Measurements from ENCODE around the gene MAP10. TPM values are rescaled to one million over a fixed set of nuclear protein-coding genes. Genes with fewer than 3 reads are reported as not detected.

MAP10 gene
- total and polyA plus RNA-seq, 10 of the 15 experiments (the other 5 are each of a cell fraction or from before 2014, with no cell fraction given), result 0.85 to 5.0 (median 4.3) TPM

DNA sequence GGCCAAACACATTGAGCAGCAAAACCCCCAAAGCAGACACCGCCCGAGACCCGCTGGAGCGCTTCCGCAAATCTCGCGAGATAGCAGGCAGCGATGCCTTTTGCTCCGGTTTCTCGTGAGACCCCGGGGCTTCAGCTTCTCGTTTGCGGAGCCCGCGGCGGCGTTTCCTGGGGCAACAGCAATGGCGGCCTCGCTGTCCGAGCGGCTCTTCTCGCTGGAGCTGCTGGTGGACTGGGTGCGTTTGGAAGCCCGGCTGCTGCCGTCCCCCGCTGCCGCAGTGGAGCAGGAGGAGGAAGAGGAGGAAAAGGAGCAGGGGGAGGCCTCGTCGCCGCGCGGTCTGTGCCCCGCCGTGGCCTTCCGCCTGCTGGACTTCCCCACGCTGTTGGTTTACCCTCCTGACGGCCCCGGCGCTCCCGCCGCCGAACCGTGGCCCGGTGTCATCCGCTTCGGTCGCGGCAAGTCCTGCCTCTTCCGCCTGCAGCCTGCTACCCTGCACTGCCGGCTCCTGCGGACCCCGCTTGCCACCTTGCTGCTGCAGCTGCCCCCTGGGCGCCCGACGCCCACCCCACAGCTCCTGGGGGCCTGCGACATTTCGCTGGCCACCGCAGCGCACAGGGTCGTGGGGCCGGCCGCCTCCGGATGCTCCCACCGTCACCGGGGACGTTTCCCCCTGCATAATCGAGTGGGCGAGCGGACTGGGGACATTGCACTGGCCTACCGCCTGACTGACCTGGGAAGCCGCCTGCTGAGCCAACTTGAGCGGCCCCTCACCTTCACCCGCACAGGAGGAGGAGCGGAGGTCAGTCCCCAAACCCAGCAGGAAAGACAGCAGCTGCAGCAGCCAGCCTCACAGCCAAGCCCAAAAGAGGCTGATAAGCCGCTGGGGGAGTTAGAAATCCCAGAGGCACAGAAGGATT, at the start of gene MAP10 (continued):
- TF ChIP-seq, protein P1, sequence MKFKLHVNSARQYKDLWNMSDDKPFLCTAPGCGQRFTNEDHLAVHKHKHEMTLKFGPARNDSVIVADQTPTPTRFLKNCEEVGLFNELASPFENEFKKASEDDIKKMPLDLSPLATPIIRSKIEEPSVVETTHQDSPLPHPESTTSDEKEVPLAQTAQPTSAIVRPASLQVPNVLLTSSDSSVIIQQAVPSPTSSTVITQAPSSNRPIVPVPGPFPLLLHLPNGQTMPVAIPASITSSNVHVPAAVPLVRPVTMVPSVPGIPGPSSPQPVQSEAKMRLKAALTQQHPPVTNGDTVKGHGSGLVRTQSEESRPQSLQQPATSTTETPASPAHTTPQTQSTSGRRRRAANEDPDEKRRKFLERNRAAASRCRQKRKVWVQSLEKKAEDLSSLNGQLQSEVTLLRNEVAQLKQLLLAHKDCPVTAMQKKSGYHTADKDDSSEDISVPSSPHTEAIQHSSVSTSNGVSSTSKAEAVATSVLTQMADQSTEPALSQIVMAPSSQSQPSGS (IDR thresholded peaks at IDR 0.05; ENCODE audit: low read length), result no peak
- TF ChIP-seq MXI1 (IDR thresholded peaks at IDR 0.05; ENCODE audit: low read depth, low read length) (peak; percentile 75), CHD2 (IDR thresholded peaks at IDR 0.05; ENCODE audit: borderline replicate concordance, low read depth, low read length) (peak; percentile 99), MEF2A (IDR thresholded peaks at IDR 0.05; ENCODE audit: insufficient read depth, low read depth, low read length) (0 out of 2 replicates have a peak, but pooled peaks have one; percentile 15), EZH2 (IDR thresholded peaks at IDR 0.05; ENCODE audit: borderline replicate concordance, control insufficient read depth, low read depth, low read length) (no peak), PAX8 (IDR thresholded peaks at IDR 0.05) (no peak), TCF7 (IDR thresholded peaks at IDR 0.05; ENCODE audit: borderline replicate concordance) (no peak), IRF4 (IDR thresholded peaks at IDR 0.05; ENCODE audit: low read depth, low read length) (no peak), SMAD1 (IDR thresholded peaks at IDR 0.05; ENCODE audit: low read depth, partially characterized antibody) (no peak), RBBP5 (conservative IDR thresholded peaks at IDR 0.05) (no peak), EP300 (IDR thresholded peaks at IDR 0.05; ENCODE audit: borderline replicate concordance in 1 of 2, control insufficient read depth in 1 of 2, low read depth in 2 of 2, low read length in 2 of 2) (no peak), SMARCA5 (IDR thresholded peaks at IDR 0.05) (peak; percentile 29; the same call in 1 of the 2 replicates), NR2C1 (IDR thresholded peaks at IDR 0.05) (no peak), RAD51 (IDR thresholded peaks at IDR 0.05) (no peak), ASH2L (IDR thresholded peaks at IDR 0.05; ENCODE audit: borderline replicate concordance, low read depth) (no peak), STAT3 (IDR thresholded peaks at IDR 0.05; ENCODE audit: low read depth, low read length) (no peak), BCL11A (IDR thresholded peaks at IDR 0.05; ENCODE audit: low read depth, low read length) (no peak), PML (IDR thresholded peaks at IDR 0.05; ENCODE audit: low read length) (0 out of 2 replicates have a peak, but pooled peaks have one; percentile 36), RELA (IDR thresholded peaks at IDR 0.05; ENCODE audit: borderline replicate concordance, partially characterized antibody) (no peak), ETV6 (conservative IDR thresholded peaks at IDR 0.05 in 1 of 2, IDR thresholded peaks at IDR 0.05 in 1 of 2; ENCODE audit: borderline replicate concordance in 1 of 2, low read depth in 1 of 2) (no peak)
- TF ChIP-seq, protein P2, sequence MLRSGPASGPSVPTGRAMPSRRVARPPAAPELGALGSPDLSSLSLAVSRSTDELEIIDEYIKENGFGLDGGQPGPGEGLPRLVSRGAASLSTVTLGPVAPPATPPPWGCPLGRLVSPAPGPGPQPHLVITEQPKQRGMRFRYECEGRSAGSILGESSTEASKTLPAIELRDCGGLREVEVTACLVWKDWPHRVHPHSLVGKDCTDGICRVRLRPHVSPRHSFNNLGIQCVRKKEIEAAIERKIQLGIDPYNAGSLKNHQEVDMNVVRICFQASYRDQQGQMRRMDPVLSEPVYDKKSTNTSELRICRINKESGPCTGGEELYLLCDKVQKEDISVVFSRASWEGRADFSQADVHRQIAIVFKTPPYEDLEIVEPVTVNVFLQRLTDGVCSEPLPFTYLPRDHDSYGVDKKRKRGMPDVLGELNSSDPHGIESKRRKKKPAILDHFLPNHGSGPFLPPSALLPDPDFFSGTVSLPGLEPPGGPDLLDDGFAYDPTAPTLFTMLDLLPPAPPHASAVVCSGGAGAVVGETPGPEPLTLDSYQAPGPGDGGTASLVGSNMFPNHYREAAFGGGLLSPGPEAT (IDR thresholded peaks at IDR 0.05; ENCODE audit: low read depth), result no peak
- TF ChIP-seq, protein P3, sequence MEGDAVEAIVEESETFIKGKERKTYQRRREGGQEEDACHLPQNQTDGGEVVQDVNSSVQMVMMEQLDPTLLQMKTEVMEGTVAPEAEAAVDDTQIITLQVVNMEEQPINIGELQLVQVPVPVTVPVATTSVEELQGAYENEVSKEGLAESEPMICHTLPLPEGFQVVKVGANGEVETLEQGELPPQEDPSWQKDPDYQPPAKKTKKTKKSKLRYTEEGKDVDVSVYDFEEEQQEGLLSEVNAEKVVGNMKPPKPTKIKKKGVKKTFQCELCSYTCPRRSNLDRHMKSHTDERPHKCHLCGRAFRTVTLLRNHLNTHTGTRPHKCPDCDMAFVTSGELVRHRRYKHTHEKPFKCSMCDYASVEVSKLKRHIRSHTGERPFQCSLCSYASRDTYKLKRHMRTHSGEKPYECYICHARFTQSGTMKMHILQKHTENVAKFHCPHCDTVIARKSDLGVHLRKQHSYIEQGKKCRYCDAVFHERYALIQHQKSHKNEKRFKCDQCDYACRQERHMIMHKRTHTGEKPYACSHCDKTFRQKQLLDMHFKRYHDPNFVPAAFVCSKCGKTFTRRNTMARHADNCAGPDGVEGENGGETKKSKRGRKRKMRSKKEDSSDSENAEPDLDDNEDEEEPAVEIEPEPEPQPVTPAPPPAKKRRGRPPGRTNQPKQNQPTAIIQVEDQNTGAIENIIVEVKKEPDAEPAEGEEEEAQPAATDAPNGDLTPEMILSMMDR (IDR thresholded peaks at IDR 0.05 in 2 of 3, conservative IDR thresholded peaks at IDR 0.05 in 1 of 3; ENCODE audit: control insufficient read depth in 2 of 3, extremely low read depth in 1 of 3, insufficient read depth in 1 of 3, low read depth in 3 of 3, low read length in 3 of 3), result no peak
- TF ChIP-seq, protein P4, sequence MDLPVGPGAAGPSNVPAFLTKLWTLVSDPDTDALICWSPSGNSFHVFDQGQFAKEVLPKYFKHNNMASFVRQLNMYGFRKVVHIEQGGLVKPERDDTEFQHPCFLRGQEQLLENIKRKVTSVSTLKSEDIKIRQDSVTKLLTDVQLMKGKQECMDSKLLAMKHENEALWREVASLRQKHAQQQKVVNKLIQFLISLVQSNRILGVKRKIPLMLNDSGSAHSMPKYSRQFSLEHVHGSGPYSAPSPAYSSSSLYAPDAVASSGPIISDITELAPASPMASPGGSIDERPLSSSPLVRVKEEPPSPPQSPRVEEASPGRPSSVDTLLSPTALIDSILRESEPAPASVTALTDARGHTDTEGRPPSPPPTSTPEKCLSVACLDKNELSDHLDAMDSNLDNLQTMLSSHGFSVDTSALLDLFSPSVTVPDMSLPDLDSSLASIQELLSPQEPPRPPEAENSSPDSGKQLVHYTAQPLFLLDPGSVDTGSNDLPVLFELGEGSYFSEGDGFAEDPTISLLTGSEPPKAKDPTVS (IDR thresholded peaks at IDR 0.05; ENCODE audit: low read depth, low read length), result no peak

Measured in GM12878 (cell line).